CD8-positive, alpha-beta memory T cell (primary cell): ENCODE results near the gene GPR146. TPM values are rescaled to one million over a fixed set of nuclear protein-coding genes. Genes with fewer than 3 reads are reported as not detected.

Source experiments
- CTCF ChIA-PET: fragments of 350-600 bp; sonication (Branson Sonifier 250); formaldehyde crosslinking; loops from one replicate; lab custom pipeline; 2021; ENCODE audit warnings: antibody characterized with exemption; lab: Charles Lee
- POLR2A ChIA-PET: fragments of 350-600 bp; sonication (Branson Sonifier 250); formaldehyde crosslinking; loops from one replicate; lab custom pipeline; 2021; ENCODE audit warnings: antibody characterized with exemption; lab: Charles Lee
- DNase-seq, 5 donors: peaks; one replicate each; pipeline versions ENCODE4 v3.0.0 to v3.0.0-alpha.2; 2020 to 2022; ENCODE audit warnings: mixed read lengths in 1 of 5
- H3K27ac ChIP-seq: one replicate; pipeline ENCODE4 v1.7.0; 2013; ENCODE audit warnings: low read depth, mild to moderate bottlenecking, low read length, moderate library complexity
- H3K27me3 ChIP-seq: 2 replicates; pipeline ENCODE4 v1.7.0; 2013; ENCODE audit warnings: low read length, mild to moderate bottlenecking; ENCODE audit not compliant: insufficient read depth, poor library complexity, severe bottlenecking
- H3K36me3 ChIP-seq: 2 replicates; pipeline ENCODE4 v1.7.0; 2013; ENCODE audit warnings: mild to moderate bottlenecking, low read length, moderate library complexity; ENCODE audit not compliant: insufficient read depth
- H3K4me1 ChIP-seq: 2 replicates; pipeline ENCODE4 v1.7.0; 2013; ENCODE audit warnings: mild to moderate bottlenecking, low read length, moderate library complexity; ENCODE audit not compliant: insufficient read depth
- H3K4me3 ChIP-seq: 2 replicates; pipeline ENCODE4 v1.7.0; 2013; ENCODE audit warnings: mild to moderate bottlenecking, low read length
- H3K9me3 ChIP-seq: 2 replicates; pipeline ENCODE4 v1.7.0; 2013; ENCODE audit warnings: mild to moderate bottlenecking, low read length
- H3K27ac Mint-ChIP-seq, 8 donors: one replicate each; pipeline ENCODE4 v1.8.0; 2020 to 2021; ENCODE audit warnings: mixed read lengths in 8 of 8, mild to moderate bottlenecking in 6 of 8, inconsistent platforms in 3 of 8, moderate library complexity in 3 of 8
- H3K27me3 Mint-ChIP-seq, 2 donors: one replicate each; pipeline ENCODE4 v1.8.0; 2020 to 2021; ENCODE audit warnings: mixed read lengths in 2 of 2, mild to moderate bottlenecking in 1 of 2, moderate library complexity in 1 of 2
- H3K36me3 Mint-ChIP-seq, 3 donors: one replicate each; pipeline ENCODE4 v1.8.0; 2020 to 2021; ENCODE audit warnings: mixed read lengths in 3 of 3, inconsistent platforms in 1 of 3, mild to moderate bottlenecking in 1 of 3
- H3K4me1 Mint-ChIP-seq, 3 donors: one replicate each; pipeline ENCODE4 v1.8.0; 2020 to 2021; ENCODE audit warnings: mixed read lengths in 3 of 3, inconsistent platforms in 1 of 3, mild to moderate bottlenecking in 1 of 3
- H3K4me3 Mint-ChIP-seq, 7 donors: one replicate each; pipeline ENCODE4 v1.8.0; 2020 to 2021; ENCODE audit warnings: mixed read lengths in 7 of 7, mild to moderate bottlenecking in 6 of 7, moderate library complexity in 4 of 7, inconsistent platforms in 2 of 7
- H3K9me3 Mint-ChIP-seq, 5 donors: one replicate each; pipeline ENCODE4 v1.8.0; 2020 to 2022; ENCODE audit warnings: mixed read lengths in 5 of 5, mild to moderate bottlenecking in 3 of 5, moderate library complexity in 2 of 5, inconsistent platforms in 1 of 5
- polyA plus RNA-seq: library from polyadenylated mRNA; unstranded; fragments of 300-500 nt; fragmentation: Illumina TruSeq; gene quantifications from one replicate; pipeline ENCODE4 v1.2.3, GENCODE V29; 2021
- total RNA-seq, 2 experiments: library from RNA; stranded (reverse); gene quantifications; one replicate each; pipeline ENCODE4 v1.2.3, GENCODE V29; 2021

GPR146 gene
- total and polyA plus RNA-seq, 3 experiments from 2014 or later = 0.55 to 1.2 (median 0.70) TPM

GRCh38 chr7:1061180-1061579, 16.8 kb downstream of the GPR146 start:
- peaks cover 2 to 13% (median 8%) of the 10 kb centered on the region in 3 donors for H3K4me1 Mint-ChIP-seq
- H3K27ac ChIP-seq = no peak overlapping the region
- H3K36me3 Mint-ChIP-seq = peaks cover 0 to 2% (median 0%) of the 10 kb centered on the region in 3 donors
- H3K9me3 ChIP-seq = no peaks in the 10 kb centered on the region
- no peak overlapping the region for H3K4me3 ChIP-seq
- H3K27me3 Mint-ChIP-seq = no peaks in the 10 kb centered on the region
- no peaks in the 10 kb centered on the region for H3K9me3 Mint-ChIP-seq
- peaks cover 9% of the 10 kb centered on the region for H3K4me1 ChIP-seq
- ChIA-PET CTCF (interaction anchor here (1.5 to 7.8 kb wide), 2 partner anchors 16 to 66 kb away, joined by 4 to 222 read pairs; partner anchors contain the start of gene GPR146), POLR2A (no interaction called here)
- H3K36me3 ChIP-seq = no peaks in the 10 kb centered on the region
- H3K27me3 ChIP-seq = no peaks in the 10 kb centered on the region
- no peak overlapping the region for H3K4me3 Mint-ChIP-seq
- peak overlapping the region in 1 of 8 donors; percentile 54 for H3K27ac Mint-ChIP-seq
- no peak for DNase-seq

GRCh38 chr7:1062296-1063294, 18.2 kb downstream of the GPR146 start:
- Histone ChIP-seq H3K36me3 (no peaks in the 10 kb centered on the region), H3K9me3 (no peaks in the 10 kb centered on the region), H3K27me3 (no peaks in the 10 kb centered on the region), H3K4me1 (peaks cover 8% of the 10 kb centered on the region), H3K27ac (no peak overlapping the region), H3K4me3 (no peak overlapping the region)
- H3K9me3 Mint-ChIP-seq = no peaks in the 10 kb centered on the region
- peaks cover 0 to 2% (median 0%) of the 10 kb centered on the region in 3 donors for H3K36me3 Mint-ChIP-seq
- no peaks in the 10 kb centered on the region for H3K27me3 Mint-ChIP-seq
- no peak for DNase-seq
- ChIA-PET CTCF (interaction anchor here (7.8 kb wide), 1 partner anchor 68 kb away, joined by 222 read pairs; no protein-coding TSS in a partner anchor), POLR2A (no interaction called here)
- H3K4me3 Mint-ChIP-seq = peak overlapping the region in 1 of 7 donors; percentile 14
- H3K4me1 Mint-ChIP-seq = peaks cover 2 to 13% (median 8%) of the 10 kb centered on the region in 3 donors
- H3K27ac Mint-ChIP-seq = peak overlapping the region in 1 of 8 donors; percentile 47

GRCh38 chr7:1063361-1063760, 19.0 kb downstream of the GPR146 start:
- no peaks in the 10 kb centered on the region for H3K9me3 Mint-ChIP-seq
- no peaks in the 10 kb centered on the region for H3K36me3 ChIP-seq
- H3K27ac Mint-ChIP-seq = peak overlapping the region in 1 of 8 donors; percentile 70
- no peaks in the 10 kb centered on the region for H3K27me3 ChIP-seq
- DNase-seq = no peak
- CTCF ChIA-PET = interaction anchor here (7.8 kb wide), 1 partner anchor 68 kb away, joined by 222 read pairs; no protein-coding TSS in a partner anchor
- no peak overlapping the region for H3K27ac ChIP-seq
- H3K4me1 ChIP-seq = peaks cover 8% of the 10 kb centered on the region
- no peaks in the 10 kb centered on the region for H3K27me3 Mint-ChIP-seq
- no peaks in the 10 kb centered on the region for H3K36me3 Mint-ChIP-seq
- no peaks in the 10 kb centered on the region for H3K9me3 ChIP-seq
- peaks cover 2 to 13% (median 8%) of the 10 kb centered on the region in 3 donors for H3K4me1 Mint-ChIP-seq
- H3K4me3 ChIP-seq = no peak overlapping the region
- H3K4me3 Mint-ChIP-seq = no peak overlapping the region
- POLR2A ChIA-PET = no interaction called here

GRCh38 chr7:1064581-1064980, 20.2 kb downstream of the GPR146 start:
- POLR2A ChIA-PET = interaction anchor here (1.4 kb wide), 1 partner anchor 89 kb away, joined by 5 read pairs; the partner anchor contains the start of gene COX19

GRCh38 chr7:1065263-1065584, 20.9 kb downstream of the GPR146 start:
- peak overlapping the region in 1 of 8 donors; percentile 85 for H3K27ac Mint-ChIP-seq
- no peak for DNase-seq
- CTCF ChIA-PET = interaction anchor here (0.6 to 7.8 kb wide), 30 partner anchors 10 to 409 kb away, joined by 3 to 222 read pairs (median 4); partner anchors contain the start of genes COX19, CYP2W1 and GPR146
- H3K9me3 ChIP-seq = no peaks in the 10 kb centered on the region
- H3K27me3 ChIP-seq = no peaks in the 10 kb centered on the region
- H3K4me1 Mint-ChIP-seq = peaks cover 2 to 8% (median 8%) of the 10 kb centered on the region in 3 donors
- no peaks in the 10 kb centered on the region for H3K27me3 Mint-ChIP-seq
- no peaks in the 10 kb centered on the region for H3K36me3 Mint-ChIP-seq
- no peak overlapping the region for H3K27ac ChIP-seq
- H3K4me3 Mint-ChIP-seq = peak overlapping the region in 5 of 7 donors; percentile 55 to 76 (median 67)
- peaks cover 8% of the 10 kb centered on the region for H3K4me1 ChIP-seq
- H3K4me3 ChIP-seq = peak overlapping the region; percentile 50
- H3K36me3 ChIP-seq = no peaks in the 10 kb centered on the region
- no peaks in the 10 kb centered on the region for H3K9me3 Mint-ChIP-seq
- POLR2A ChIA-PET = interaction anchor here (1.4 to 1.8 kb wide), 2 partner anchors 73 to 90 kb away, joined by 5 to 7 read pairs; partner anchors contain the start of gene COX19

More at GRCh38 chr7:1064581-1064980, 20.2 kb downstream of the GPR146 start:
- H3K4me1 Mint-ChIP-seq = peaks cover 2 to 8% (median 8%) of the 10 kb centered on the region in 3 donors
- no peak for DNase-seq
- Histone ChIP-seq H3K27me3 (no peaks in the 10 kb centered on the region), H3K4me1 (peaks cover 8% of the 10 kb centered on the region), H3K36me3 (no peaks in the 10 kb centered on the region), H3K27ac (no peak overlapping the region), H3K4me3 (no peak overlapping the region), H3K9me3 (no peaks in the 10 kb centered on the region)
- CTCF ChIA-PET = interaction anchor here (1.7 to 7.8 kb wide), 10 partner anchors 13 to 91 kb away, joined by 7 to 222 read pairs (median 13); partner anchors contain the start of genes COX19, CYP2W1 and GPR146
- H3K27ac Mint-ChIP-seq = no peak overlapping the region
- H3K36me3 Mint-ChIP-seq = no peaks in the 10 kb centered on the region
- H3K4me3 Mint-ChIP-seq = no peak overlapping the region
- no peaks in the 10 kb centered on the region for H3K9me3 Mint-ChIP-seq
- H3K27me3 Mint-ChIP-seq = no peaks in the 10 kb centered on the region

GRCh38 chr7:1065585-1066241, 21.4 kb downstream of the GPR146 start:
- peak overlapping the region in 6 of 7 donors; percentile 41 to 76 (median 63) for H3K4me3 Mint-ChIP-seq
- peaks cover 2 to 8% (median 8%) of the 10 kb centered on the region in 3 donors for H3K4me1 Mint-ChIP-seq
- H3K27me3 Mint-ChIP-seq = no peaks in the 10 kb centered on the region
- POLR2A ChIA-PET = interaction anchor here (1.4 to 1.8 kb wide), 2 partner anchors 73 to 91 kb away, joined by 5 to 7 read pairs; partner anchors contain the start of gene COX19
- DNase-seq = peak; percentile 73 to 86 (median 78)
- H3K27ac Mint-ChIP-seq = no peak overlapping the region
- H3K36me3 Mint-ChIP-seq = no peaks in the 10 kb centered on the region
- CTCF ChIA-PET = interaction anchor here (0.6 to 7.8 kb wide), 33 partner anchors 10 to 408 kb away, joined by 3 to 222 read pairs (median 4); partner anchors contain the start of genes COX19, CYP2W1 and GPR146
- peaks cover 8% of the 10 kb centered on the region for H3K4me1 ChIP-seq
- H3K36me3 ChIP-seq = no peaks in the 10 kb centered on the region
- peak overlapping the region; percentile 50 for H3K4me3 ChIP-seq
- H3K9me3 Mint-ChIP-seq = no peaks in the 10 kb centered on the region
- H3K27ac ChIP-seq = no peak overlapping the region
- no peaks in the 10 kb centered on the region for H3K9me3 ChIP-seq
- H3K27me3 ChIP-seq = no peaks in the 10 kb centered on the region

GRCh38 chr7:1066242-1066588, 21.9 kb downstream of the GPR146 start:
- Histone ChIP-seq H3K9me3 (no peaks in the 10 kb centered on the region), H3K36me3 (no peaks in the 10 kb centered on the region), H3K27me3 (no peaks in the 10 kb centered on the region), H3K4me3 (no peak overlapping the region), H3K27ac (no peak overlapping the region), H3K4me1 (peaks cover 8% of the 10 kb centered on the region)
- ChIA-PET CTCF (interaction anchor here (0.8 to 7.8 kb wide), 25 partner anchors 9 to 408 kb away, joined by 3 to 222 read pairs (median 7); partner anchors contain the start of genes COX19, CYP2W1 and GPR146), POLR2A (interaction anchor here (1.8 kb wide), 1 partner anchor 74 kb away, joined by 7 read pairs; no protein-coding TSS in a partner anchor)
- peaks cover 2 to 8% (median 8%) of the 10 kb centered on the region in 3 donors for H3K4me1 Mint-ChIP-seq
- H3K4me3 Mint-ChIP-seq = no peak overlapping the region
- no peak for DNase-seq
- no peaks in the 10 kb centered on the region for H3K36me3 Mint-ChIP-seq
- H3K27me3 Mint-ChIP-seq = no peaks in the 10 kb centered on the region
- no peak overlapping the region for H3K27ac Mint-ChIP-seq
- H3K9me3 Mint-ChIP-seq = no peaks in the 10 kb centered on the region
